Subcutaneous adipose tissue (tissue), 4 donors: ENCODE results near the gene SLC4A4. TPM values are rescaled to one million over a fixed set of nuclear protein-coding genes. Genes with fewer than 3 reads are reported as not detected.

Experiments
- CTCF ChIP-seq: fragments of 450-650 bp; IDR thresholded peaks from one replicate; pipeline ENCODE4 v1.5.1; 2016; ENCODE audit warnings: low read depth, mild to moderate bottlenecking, control low read depth, antibody characterized with exemption, moderate library complexity
- total RNA-seq, 4 donors: library from RNA; depleted of rRNA; stranded (reverse); fragments of >200 nt; gene quantifications; one replicate each; pipeline ENCODE4 v1.1.0, GENCODE V29; 2016

SLC4A4 gene
- total RNA-seq, 4 donors from 2014 or later, result 0.68 to 18.6 (median 5.0) TPM

- no peak for TF ChIP-seq CTCF
Observed at GRCh38 chr4:71607109-71607508, 268.3 kb downstream of the SLC4A4 start.

GRCh38 chr4:71607780-71608677 is 269.2 kb downstream of the SLC4A4 start:
- no peak for TF ChIP-seq CTCF

- TF ChIP-seq CTCF, result no peak
Observed at GRCh38 chr4:71608678-71609071, 269.9 kb downstream of the SLC4A4 start.

GRCh38 chr4:71609167-71609566 is 270.3 kb downstream of the SLC4A4 start:
- no peak for TF ChIP-seq CTCF

- no peak for TF ChIP-seq CTCF
Observed at GRCh38 chr4:71609651-71610050, 270.8 kb downstream of the SLC4A4 start.

GRCh38 chr4:71614621-71615020 is 275.8 kb downstream of the SLC4A4 start:
- TF ChIP-seq CTCF, result no peak

GRCh38 chr4:71616168-71616811 is 277.5 kb downstream of the SLC4A4 start:
- TF ChIP-seq CTCF, result no peak
